Measurements from ENCODE around the gene MMP25.

MMP25 gene

GRCh38 chr16:3045758-3046640 is at the start of gene MMP25:
TSS of gene MMP25 (plus strand) at chr16:3046561. CDS start at chr16:3046918, 357 bp downstream.
- Mint-ChIP-seq H3K27ac (ENCODE audit: low read depth) (no peak within 1 kb of the TSS), H3K9me3 (no peaks in the 10 kb centered on the region), H3K4me1 (peaks cover 39% of the 10 kb centered on the region), H3K27me3 (peaks cover 21% of the 10 kb centered on the region), H3K36me3 (ENCODE audit: insufficient read depth) (peaks cover 1% of the 10 kb centered on the region), H3K4me3 (peak within 1 kb of the TSS; percentile 72)
- ATAC-seq (replicated peaks; ENCODE audit: extremely low read depth, poor library complexity, severe bottlenecking): peak; percentile 29
- DNase-seq (ENCODE audit: low spot score in 2 of 2): no peak

- H3K27ac Mint-ChIP-seq (ENCODE audit: low read depth): no peak overlapping the region
- no peaks in the 10 kb centered on the region for H3K9me3 Mint-ChIP-seq
- H3K27me3 Mint-ChIP-seq: peaks cover 25% of the 10 kb centered on the region
- ATAC-seq (replicated peaks; ENCODE audit: extremely low read depth, poor library complexity, severe bottlenecking) (no peak), DNase-seq (ENCODE audit: low spot score in 2 of 2) (no peak)
- no peaks in the 10 kb centered on the region for H3K4me1 Mint-ChIP-seq
- no peak overlapping the region for H3K4me3 Mint-ChIP-seq
- peaks cover 2% of the 10 kb centered on the region for H3K36me3 Mint-ChIP-seq (ENCODE audit: insufficient read depth)
Measured at GRCh38 chr16:2999929-3000328, 46.4 kb upstream of the MMP25 start.

GRCh38 chr16:3000540-3000939 is 45.8 kb upstream of the MMP25 start:
- Mint-ChIP-seq H3K4me1 (no peaks in the 10 kb centered on the region), H3K36me3 (ENCODE audit: insufficient read depth) (peaks cover 3% of the 10 kb centered on the region), H3K9me3 (no peaks in the 10 kb centered on the region), H3K27ac (ENCODE audit: low read depth) (no peak overlapping the region), H3K4me3 (no peak overlapping the region), H3K27me3 (peaks cover 25% of the 10 kb centered on the region)
- DNase-seq (ENCODE audit: low spot score in 2 of 2) (no peak), ATAC-seq (replicated peaks; ENCODE audit: extremely low read depth, poor library complexity, severe bottlenecking) (no peak)

GRCh38 chr16:3001316-3001715 is 45.0 kb upstream of the MMP25 start:
- ATAC-seq (replicated peaks; ENCODE audit: extremely low read depth, poor library complexity, severe bottlenecking): no peak
- Mint-ChIP-seq H3K36me3 (ENCODE audit: insufficient read depth) (peaks cover 3% of the 10 kb centered on the region), H3K27me3 (peaks cover 25% of the 10 kb centered on the region), H3K4me3 (no peak overlapping the region), H3K9me3 (no peaks in the 10 kb centered on the region), H3K4me1 (no peaks in the 10 kb centered on the region), H3K27ac (ENCODE audit: low read depth) (no peak overlapping the region)
- no peak for DNase-seq (ENCODE audit: low spot score in 2 of 2)

- ATAC-seq (replicated peaks; ENCODE audit: extremely low read depth, poor library complexity, severe bottlenecking) (peak; percentile 99), DNase-seq (ENCODE audit: low spot score in 2 of 2) (peak; percentile 81 to 94)
- H3K27ac Mint-ChIP-seq (ENCODE audit: low read depth): no peak overlapping the region
- peaks cover 20% of the 10 kb centered on the region for H3K4me1 Mint-ChIP-seq
- H3K36me3 Mint-ChIP-seq (ENCODE audit: insufficient read depth): peaks cover 3% of the 10 kb centered on the region
- H3K9me3 Mint-ChIP-seq: no peaks in the 10 kb centered on the region
- peaks cover 36% of the 10 kb centered on the region for H3K27me3 Mint-ChIP-seq
- H3K4me3 Mint-ChIP-seq: peak overlapping the region; percentile 73
Measured at GRCh38 chr16:3003582-3004270, 42.6 kb upstream of the MMP25 start.

GRCh38 chr16:3004319-3004718 is 42.0 kb upstream of the MMP25 start:
- DNase-seq (ENCODE audit: low spot score in 2 of 2) (no peak), ATAC-seq (replicated peaks; ENCODE audit: extremely low read depth, poor library complexity, severe bottlenecking) (peak; percentile 12)
- Mint-ChIP-seq H3K36me3 (ENCODE audit: insufficient read depth) (peaks cover 3% of the 10 kb centered on the region), H3K4me1 (peaks cover 20% of the 10 kb centered on the region), H3K4me3 (peak overlapping the region; percentile 73), H3K27me3 (peaks cover 30% of the 10 kb centered on the region), H3K27ac (ENCODE audit: low read depth) (no peak overlapping the region), H3K9me3 (no peaks in the 10 kb centered on the region)

GRCh38 chr16:3004781-3005284 is 41.5 kb upstream of the MMP25 start:
- H3K9me3 Mint-ChIP-seq: no peaks in the 10 kb centered on the region
- H3K27ac Mint-ChIP-seq (ENCODE audit: low read depth): no peak overlapping the region
- no peak for DNase-seq (ENCODE audit: low spot score in 2 of 2)
- H3K4me1 Mint-ChIP-seq: peaks cover 20% of the 10 kb centered on the region
- peaks cover 3% of the 10 kb centered on the region for H3K36me3 Mint-ChIP-seq (ENCODE audit: insufficient read depth)
- no peak for ATAC-seq (replicated peaks; ENCODE audit: extremely low read depth, poor library complexity, severe bottlenecking)
- H3K27me3 Mint-ChIP-seq: peaks cover 25% of the 10 kb centered on the region
- peak overlapping the region; percentile 66 for H3K4me3 Mint-ChIP-seq

GRCh38 chr16:3007059-3007956 is 39.1 kb upstream of the MMP25 start:
- H3K36me3 Mint-ChIP-seq (ENCODE audit: insufficient read depth): peaks cover 3% of the 10 kb centered on the region
- peaks cover 20% of the 10 kb centered on the region for H3K4me1 Mint-ChIP-seq
- no peak for ATAC-seq (replicated peaks; ENCODE audit: extremely low read depth, poor library complexity, severe bottlenecking)
- no peaks in the 10 kb centered on the region for H3K9me3 Mint-ChIP-seq
- H3K27me3 Mint-ChIP-seq: peaks cover 11% of the 10 kb centered on the region
- peak overlapping the region; percentile 11 for H3K4me3 Mint-ChIP-seq
- no peak overlapping the region for H3K27ac Mint-ChIP-seq (ENCODE audit: low read depth)
- no peak for DNase-seq (ENCODE audit: low spot score in 2 of 2)

- H3K27ac Mint-ChIP-seq (ENCODE audit: low read depth): no peak overlapping the region
- peaks cover 3% of the 10 kb centered on the region for H3K36me3 Mint-ChIP-seq (ENCODE audit: insufficient read depth)
- H3K9me3 Mint-ChIP-seq: no peaks in the 10 kb centered on the region
- peaks cover 11% of the 10 kb centered on the region for H3K27me3 Mint-ChIP-seq
- peak overlapping the region; percentile 51 for H3K4me3 Mint-ChIP-seq
- DNase-seq (ENCODE audit: low spot score in 2 of 2) (no peak), ATAC-seq (replicated peaks; ENCODE audit: extremely low read depth, poor library complexity, severe bottlenecking) (no peak)
- peaks cover 20% of the 10 kb centered on the region for H3K4me1 Mint-ChIP-seq
Measured at GRCh38 chr16:3007957-3008689, 38.2 kb upstream of the MMP25 start.

- peaks cover 11% of the 10 kb centered on the region for H3K27me3 Mint-ChIP-seq
- DNase-seq (ENCODE audit: low spot score in 2 of 2) (no peak), ATAC-seq (replicated peaks; ENCODE audit: extremely low read depth, poor library complexity, severe bottlenecking) (no peak)
- H3K9me3 Mint-ChIP-seq: no peaks in the 10 kb centered on the region
- peak overlapping the region; percentile 51 for H3K4me3 Mint-ChIP-seq
- peaks cover 3% of the 10 kb centered on the region for H3K36me3 Mint-ChIP-seq (ENCODE audit: insufficient read depth)
- H3K4me1 Mint-ChIP-seq: peaks cover 20% of the 10 kb centered on the region
- H3K27ac Mint-ChIP-seq (ENCODE audit: low read depth): no peak overlapping the region
Measured at GRCh38 chr16:3008690-3009037, 37.7 kb upstream of the MMP25 start.

GRCh38 chr16:3009568-3010390 is 36.6 kb upstream of the MMP25 start:
- ATAC-seq (replicated peaks; ENCODE audit: extremely low read depth, poor library complexity, severe bottlenecking) (no peak), DNase-seq (ENCODE audit: low spot score in 2 of 2) (no peak)
- Mint-ChIP-seq H3K4me3 (no peak overlapping the region), H3K27me3 (peaks cover 20% of the 10 kb centered on the region), H3K27ac (ENCODE audit: low read depth) (no peak overlapping the region), H3K9me3 (no peaks in the 10 kb centered on the region), H3K4me1 (peaks cover 20% of the 10 kb centered on the region), H3K36me3 (ENCODE audit: insufficient read depth) (peaks cover 2% of the 10 kb centered on the region)

Measured in central memory CD8-positive, alpha-beta T cell (primary cell).